Stimulated activated memory B cell treated with anti-CD40 and anti-IgM and Interleukin-4, amounts not matched to agents 10 μg/mL and 1 μg/mL and 100 μg/mL, for 72 hours (primary cell): ENCODE results near the gene C1orf122.

Source experiments
- ATAC-seq: fragments of 150-1000 bp; cut with Tn5 transposase; 2 replicates; pipeline ENCODE4 v1.10.0; 2021
- H3K27ac Mint-ChIP-seq: one replicate; pipeline ENCODE4 v1.8.0; 2022; ENCODE audit warnings: mild to moderate bottlenecking, mixed read lengths
- H3K27me3 Mint-ChIP-seq: one replicate; pipeline ENCODE4 v1.8.0; 2022; ENCODE audit warnings: mixed read lengths
- H3K36me3 Mint-ChIP-seq: one replicate; pipeline ENCODE4 v1.8.0; 2022; ENCODE audit warnings: mixed read lengths
- H3K4me1 Mint-ChIP-seq: one replicate; pipeline ENCODE4 v1.8.0; 2022; ENCODE audit warnings: mixed read lengths
- H3K4me3 Mint-ChIP-seq: one replicate; pipeline ENCODE4 v1.8.0; 2022; ENCODE audit warnings: mild to moderate bottlenecking, moderate library complexity, mixed read lengths
- H3K9me3 Mint-ChIP-seq: one replicate; pipeline ENCODE4 v1.8.0; 2022; ENCODE audit warnings: mixed read lengths

The C1orf122 gene

GRCh38 chr1:37792943-37793686, 14.5 kb upstream of the C1orf122 start:
- Mint-ChIP-seq H3K27ac (peak overlapping the region; percentile 79), H3K36me3 (peaks cover 3% of the 10 kb centered on the region), H3K9me3 (no peaks in the 10 kb centered on the region), H3K4me1 (peaks cover 25% of the 10 kb centered on the region), H3K27me3 (peaks cover 14% of the 10 kb centered on the region), H3K4me3 (peak overlapping the region; percentile 80)
- ATAC-seq: no peak

DNA sequence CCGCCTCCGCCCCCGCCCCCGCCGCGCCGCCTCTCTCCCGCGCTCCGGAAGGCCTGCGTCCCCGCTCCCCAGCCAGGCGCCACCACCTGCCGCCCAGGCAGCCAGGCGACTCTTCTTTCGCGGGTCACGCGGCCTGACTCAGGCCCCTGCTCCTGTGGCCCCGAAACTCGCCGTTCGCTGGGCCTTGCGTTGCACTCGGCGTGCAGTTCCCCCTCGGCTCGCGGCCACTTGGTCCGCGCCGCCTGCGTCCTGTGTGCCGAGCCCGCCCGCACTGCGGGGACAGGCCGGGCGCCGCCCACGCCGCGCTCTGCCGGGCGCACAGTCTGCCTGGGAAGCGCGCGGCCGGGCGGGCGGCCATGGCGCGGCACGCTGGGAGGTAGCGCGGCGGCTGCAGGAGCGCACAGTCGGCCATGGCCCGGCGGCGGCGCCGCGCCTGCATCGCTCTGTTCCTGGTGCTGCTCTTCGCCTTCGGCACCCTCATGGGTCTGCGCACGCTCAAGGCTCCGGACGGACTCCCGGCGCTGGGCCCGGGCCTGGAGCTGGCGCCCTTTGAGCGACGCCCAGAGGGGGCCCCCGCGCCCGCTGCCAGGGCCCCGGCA, 13.7 kb upstream of the C1orf122 start, which contains the start of gene MANEAL:
MANEAL (plus strand) TSS at position 75 of the 599 bp plus-strand sequence; CDS start at position 411, 336 bp downstream.
- H3K36me3 Mint-ChIP-seq: peaks cover 10% of the 10 kb centered on the region
- peaks cover 25% of the 10 kb centered on the region for H3K4me1 Mint-ChIP-seq
- ATAC-seq: peak; percentile 80
- peak within 1 kb of the TSS; percentile 80 for H3K4me3 Mint-ChIP-seq
- H3K9me3 Mint-ChIP-seq: no peaks in the 10 kb centered on the region
- peak within 1 kb of the TSS; percentile 79 for H3K27ac Mint-ChIP-seq
- peaks cover 14% of the 10 kb centered on the region for H3K27me3 Mint-ChIP-seq

DNA sequence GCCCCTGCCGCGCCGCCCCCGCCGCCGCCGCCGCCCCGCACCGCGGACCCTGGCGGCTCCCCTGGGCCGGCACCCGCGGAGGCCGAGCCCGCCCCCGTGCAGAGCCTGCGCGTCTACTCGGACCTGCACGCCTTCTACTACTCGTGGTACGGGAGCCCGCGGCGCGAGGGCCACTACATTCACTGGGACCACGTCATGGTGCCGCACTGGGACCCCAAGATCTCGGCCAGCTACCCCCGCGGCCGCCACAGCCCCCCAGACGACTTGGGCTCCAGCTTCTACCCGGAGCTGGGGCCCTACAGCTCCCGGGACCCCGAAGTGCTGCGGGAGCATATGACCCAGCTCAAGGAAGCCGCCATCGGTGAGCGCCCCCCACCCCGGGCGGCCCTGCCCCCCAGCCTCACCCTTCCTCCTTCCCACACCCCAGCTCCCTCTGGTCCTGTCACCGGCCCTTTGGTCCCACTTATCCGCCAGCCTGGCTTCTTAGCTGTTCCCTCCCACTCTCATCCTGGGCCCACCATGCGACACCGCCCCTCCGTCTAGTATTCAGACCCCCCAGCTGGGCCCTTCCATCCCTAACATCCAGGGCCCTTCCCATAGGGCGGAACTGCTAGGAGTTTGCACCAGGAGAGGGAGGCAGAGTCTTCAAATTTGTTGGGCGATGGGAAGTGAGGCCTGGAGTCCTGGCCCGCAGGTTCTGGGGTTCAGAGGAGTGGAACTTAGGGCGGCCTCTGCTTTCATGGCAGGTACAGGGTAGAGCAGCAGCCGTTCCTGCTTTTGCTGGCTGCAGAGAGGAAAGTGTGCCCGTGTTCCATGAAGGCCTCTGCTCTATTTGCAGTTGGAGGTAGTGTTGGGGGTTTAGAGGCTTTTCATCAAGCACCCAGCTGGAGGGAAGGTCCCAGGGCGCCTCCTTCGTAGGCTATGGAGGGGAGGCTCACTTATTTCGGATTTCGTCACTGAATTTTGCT, 12.9 kb upstream of the C1orf122 start:
- Mint-ChIP-seq H3K27ac (peak overlapping the region; percentile 79), H3K36me3 (peaks cover 18% of the 10 kb centered on the region), H3K9me3 (no peaks in the 10 kb centered on the region), H3K27me3 (peaks cover 14% of the 10 kb centered on the region), H3K4me3 (peak overlapping the region; percentile 80), H3K4me1 (peaks cover 25% of the 10 kb centered on the region)
- peak; percentile 50 for ATAC-seq

DNA sequence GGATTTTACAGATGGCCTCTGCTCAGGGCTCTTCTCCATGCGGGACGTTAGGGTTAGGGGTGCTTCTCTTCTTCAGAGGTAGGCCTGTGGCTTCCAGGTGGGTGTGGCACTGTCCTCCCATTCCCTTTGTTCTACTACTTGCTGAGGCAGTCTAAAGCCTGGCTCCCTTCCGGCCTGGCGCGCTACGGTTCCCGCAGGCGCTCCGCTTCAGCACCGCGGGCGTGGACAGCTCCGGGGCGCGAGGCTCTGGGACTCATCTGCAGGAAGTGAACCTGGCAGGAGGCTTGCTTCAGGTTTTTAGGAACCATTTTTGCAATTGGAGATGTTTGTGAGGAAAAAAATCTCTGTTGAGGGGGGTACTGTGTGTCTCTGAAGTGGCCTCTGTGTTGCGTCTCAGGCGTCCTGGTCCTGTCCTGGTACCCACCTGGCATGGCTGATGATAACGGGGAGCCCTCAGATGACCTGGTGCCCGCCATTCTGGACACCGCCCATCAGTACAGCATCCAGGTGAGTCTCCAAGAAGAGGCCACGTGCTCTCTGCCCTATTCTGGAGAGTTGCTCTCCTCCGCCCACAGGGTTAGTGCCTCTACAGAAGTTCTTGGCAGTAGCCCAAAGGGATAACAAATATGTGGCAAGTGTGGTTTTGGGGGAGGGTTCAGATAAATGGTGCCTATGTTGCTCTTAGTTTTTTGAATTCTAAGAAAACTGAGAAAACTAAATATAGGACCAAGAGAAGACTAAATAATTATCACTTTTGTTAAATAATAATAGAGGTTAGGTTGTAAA, 12.1 kb upstream of the C1orf122 start:
- ATAC-seq: no peak

DNA sequence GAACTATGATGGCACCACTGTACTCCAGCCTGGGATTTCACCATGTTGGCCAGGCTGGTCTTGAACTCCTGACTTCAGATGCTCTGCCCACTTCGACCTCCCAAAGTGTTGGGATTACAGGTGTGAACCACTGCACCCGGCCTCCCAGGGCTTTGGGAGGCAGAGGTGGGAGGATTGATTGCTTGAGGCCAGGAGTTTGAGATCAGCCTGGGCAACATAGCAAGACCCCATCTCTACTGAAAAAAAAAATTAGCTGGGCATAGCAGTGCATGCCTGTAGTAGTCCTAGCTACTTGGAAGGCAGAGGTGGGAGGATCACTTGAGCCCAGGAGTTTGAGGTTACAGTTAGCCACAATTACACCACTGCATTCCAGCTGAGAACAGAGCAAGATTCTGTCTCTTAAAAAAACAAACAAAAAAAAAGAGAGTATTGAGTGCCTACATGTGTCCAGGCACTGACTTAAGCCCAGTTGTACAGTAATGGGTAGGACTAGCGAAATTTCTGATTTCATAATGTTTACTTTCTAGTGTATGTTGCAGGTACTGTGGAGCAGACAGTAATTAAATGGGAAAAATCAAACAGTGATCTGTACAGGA, 9.7 kb upstream of the C1orf122 start:
- H3K36me3 Mint-ChIP-seq: peaks cover 40% of the 10 kb centered on the region
- H3K27me3 Mint-ChIP-seq: no peaks in the 10 kb centered on the region
- H3K4me1 Mint-ChIP-seq: peaks cover 32% of the 10 kb centered on the region
- no peak for ATAC-seq
- H3K4me3 Mint-ChIP-seq: no peak overlapping the region
- no peaks in the 10 kb centered on the region for H3K9me3 Mint-ChIP-seq
- H3K27ac Mint-ChIP-seq: peak overlapping the region; percentile 50

More for the DNA sequence above, 12.1 kb upstream of the C1orf122 start:
- peaks cover 25% of the 10 kb centered on the region for H3K4me1 Mint-ChIP-seq
- peaks cover 14% of the 10 kb centered on the region for H3K27me3 Mint-ChIP-seq
- peak overlapping the region; percentile 79 for H3K27ac Mint-ChIP-seq
- peak overlapping the region; percentile 80 for H3K4me3 Mint-ChIP-seq
- H3K9me3 Mint-ChIP-seq: no peaks in the 10 kb centered on the region
- peaks cover 25% of the 10 kb centered on the region for H3K36me3 Mint-ChIP-seq

DNA sequence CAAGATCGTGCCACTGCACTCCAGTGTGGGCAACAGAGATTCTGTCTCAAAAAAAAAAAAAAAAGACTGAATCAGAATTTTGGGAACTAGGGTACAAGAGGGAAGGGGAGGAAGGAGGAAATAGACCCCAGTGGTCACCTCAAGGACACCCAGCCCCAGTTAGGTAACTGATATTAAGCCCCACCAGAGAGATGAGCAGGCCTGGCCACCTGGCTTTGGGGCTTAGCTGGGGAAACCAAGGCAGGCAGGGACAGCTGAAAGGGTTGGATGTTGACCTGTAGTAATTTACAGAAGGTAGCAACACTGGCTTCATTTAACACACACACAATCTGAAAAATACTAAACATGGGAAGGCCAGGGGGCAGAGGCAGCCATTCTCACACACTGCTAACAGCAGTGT, 5.2 kb upstream of the C1orf122 start:
- Mint-ChIP-seq H3K27ac (no peak overlapping the region), H3K36me3 (peaks cover 62% of the 10 kb centered on the region)

GRCh38 chr1:37807220-37807554, 403 bp upstream of the C1orf122 start:
- H3K27ac Mint-ChIP-seq: peak overlapping the region; percentile 88
- ATAC-seq: no peak
- H3K4me3 Mint-ChIP-seq: peak overlapping the region; percentile 85
- peaks cover 33% of the 10 kb centered on the region for H3K36me3 Mint-ChIP-seq
- peaks cover 49% of the 10 kb centered on the region for H3K4me1 Mint-ChIP-seq
- H3K27me3 Mint-ChIP-seq: no peaks in the 10 kb centered on the region
- H3K9me3 Mint-ChIP-seq: no peaks in the 10 kb centered on the region

More for the DNA sequence above, 5.2 kb upstream of the C1orf122 start:
- Mint-ChIP-seq H3K9me3 (no peaks in the 10 kb centered on the region), H3K27me3 (no peaks in the 10 kb centered on the region), H3K4me1 (peaks cover 18% of the 10 kb centered on the region), H3K4me3 (no peak overlapping the region)
- no peak for ATAC-seq

DNA sequence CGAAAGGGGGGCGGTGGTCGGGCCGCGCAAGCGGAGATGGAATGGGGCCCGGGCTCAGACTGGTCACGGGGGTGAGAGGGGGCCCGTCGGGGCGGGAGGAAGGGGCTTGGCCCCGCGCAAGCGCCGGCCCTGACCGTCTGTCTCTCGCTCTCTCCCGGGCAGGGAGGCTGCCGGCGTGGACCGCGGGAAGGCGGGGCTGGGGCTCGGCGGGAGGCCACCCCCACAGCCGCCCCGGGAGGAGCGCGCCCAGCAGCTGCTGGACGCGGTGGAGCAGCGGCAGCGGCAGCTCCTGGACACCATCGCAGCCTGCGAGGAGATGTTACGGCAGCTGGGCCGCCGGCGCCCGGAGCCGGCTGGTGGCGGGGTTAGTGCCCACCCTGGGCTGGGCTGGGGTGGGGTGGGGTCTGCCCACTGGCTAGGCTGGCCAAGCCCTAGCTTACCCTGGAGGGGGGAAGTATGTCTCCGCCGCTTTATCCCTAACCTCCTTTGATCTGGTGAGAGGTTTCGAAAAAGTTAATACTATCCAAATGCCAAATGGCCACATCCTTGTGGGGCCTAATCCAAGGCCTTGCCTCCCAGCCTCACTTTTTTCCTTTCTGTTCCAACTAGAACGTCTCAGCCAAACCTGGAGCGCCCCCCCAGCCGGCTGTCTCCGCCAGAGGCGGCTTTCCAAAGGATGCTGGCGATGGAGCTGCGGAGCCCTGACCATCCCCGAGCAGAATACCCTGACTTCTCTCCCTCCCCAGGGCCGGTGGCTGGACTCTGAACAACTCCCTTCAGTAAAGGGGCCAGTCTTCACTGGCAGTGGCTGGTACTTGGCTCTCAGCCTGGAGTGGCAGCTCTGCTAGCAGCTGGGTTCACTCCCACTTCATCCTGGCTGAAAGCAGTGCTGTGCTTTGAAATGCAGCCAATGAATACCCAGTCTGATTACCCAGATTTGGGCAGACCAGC, 1.1 kb downstream of the C1orf122 start:
- no peaks in the 10 kb centered on the region for H3K9me3 Mint-ChIP-seq
- peak; percentile 77 for ATAC-seq
- no peaks in the 10 kb centered on the region for H3K27me3 Mint-ChIP-seq
- peaks cover 21% of the 10 kb centered on the region for H3K36me3 Mint-ChIP-seq
- peak overlapping the region; percentile 88 for H3K27ac Mint-ChIP-seq
- H3K4me1 Mint-ChIP-seq: peaks cover 43% of the 10 kb centered on the region
- H3K4me3 Mint-ChIP-seq: peak overlapping the region; percentile 87

GRCh38 chr1:37809942-37810341, 2.4 kb downstream of the C1orf122 start:
- no peak for ATAC-seq
- peak overlapping the region; percentile 53 for H3K27ac Mint-ChIP-seq
- peaks cover 20% of the 10 kb centered on the region for H3K36me3 Mint-ChIP-seq
- H3K9me3 Mint-ChIP-seq: no peaks in the 10 kb centered on the region
- no peak overlapping the region for H3K4me3 Mint-ChIP-seq
- H3K4me1 Mint-ChIP-seq: peaks cover 37% of the 10 kb centered on the region
- no peaks in the 10 kb centered on the region for H3K27me3 Mint-ChIP-seq

DNA sequence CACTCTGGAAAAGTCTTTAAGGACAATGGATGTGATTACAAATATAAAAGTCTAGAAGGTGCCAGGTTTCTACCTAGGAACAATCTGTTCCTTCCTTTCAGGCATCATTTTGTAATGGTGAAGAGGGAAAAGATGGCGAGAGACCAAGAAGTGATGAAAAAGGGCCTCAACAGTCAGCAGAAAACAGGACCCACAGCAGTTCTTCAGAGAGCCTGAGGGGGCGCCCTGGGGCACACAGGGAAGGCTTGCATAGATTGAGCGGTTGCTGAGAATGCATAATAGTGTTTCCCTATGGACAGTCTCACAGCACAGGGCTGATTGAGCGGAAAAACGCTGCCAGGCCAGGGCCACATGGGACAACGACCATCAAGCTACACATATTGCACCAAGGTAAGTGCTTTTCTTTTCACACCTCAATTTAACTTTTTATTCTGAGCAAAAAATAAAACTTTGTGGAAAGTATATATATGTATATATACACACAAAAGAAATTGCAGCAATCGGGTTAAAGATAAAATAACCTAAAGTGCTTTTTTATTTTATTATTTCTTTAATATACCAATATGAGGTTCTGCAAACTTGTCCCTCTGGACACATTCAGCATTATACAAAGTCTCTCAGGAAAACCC, 3.6 kb downstream of the C1orf122 start:
- Mint-ChIP-seq H3K4me1 (peaks cover 37% of the 10 kb centered on the region), H3K4me3 (no peak overlapping the region), H3K36me3 (peaks cover 28% of the 10 kb centered on the region), H3K9me3 (no peaks in the 10 kb centered on the region), H3K27ac (peak overlapping the region; percentile 53), H3K27me3 (no peaks in the 10 kb centered on the region)
- ATAC-seq: no peak

DNA sequence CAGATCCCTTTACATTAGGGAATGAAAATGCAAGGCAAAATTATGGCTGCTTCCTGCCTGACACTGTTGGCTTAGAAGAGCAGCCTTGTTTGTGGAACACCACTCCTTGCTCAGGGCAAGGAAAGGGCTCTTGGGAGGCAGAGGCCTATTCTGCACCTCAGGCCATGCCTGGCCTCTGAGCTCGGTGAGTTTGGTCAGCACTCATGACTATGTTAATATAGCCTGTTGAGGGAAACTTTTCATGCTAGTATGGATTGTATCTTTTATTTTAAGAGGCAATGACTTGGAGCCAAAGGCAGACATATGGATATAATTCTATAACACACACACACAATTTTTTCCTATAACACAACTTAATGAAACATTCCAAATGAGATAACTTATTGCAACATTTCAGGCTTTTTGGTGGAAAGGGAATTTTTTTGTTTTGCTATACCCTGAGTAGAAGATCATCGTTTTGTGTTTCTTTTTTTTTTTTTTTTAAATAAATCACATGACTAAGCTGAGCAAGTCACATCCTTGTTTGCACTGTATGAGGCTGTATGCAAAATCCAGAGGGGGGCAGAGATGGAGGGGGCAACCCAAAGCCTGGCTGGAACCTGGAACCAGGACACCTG, 6.0 kb downstream of the C1orf122 start:
- no peak for ATAC-seq
- Mint-ChIP-seq H3K4me1 (peaks cover 31% of the 10 kb centered on the region), H3K27ac (no peak overlapping the region), H3K36me3 (peaks cover 39% of the 10 kb centered on the region), H3K9me3 (no peaks in the 10 kb centered on the region), H3K27me3 (no peaks in the 10 kb centered on the region), H3K4me3 (no peak overlapping the region)

GRCh38 chr1:37814252-37814651, 6.7 kb downstream of the C1orf122 start:
- Mint-ChIP-seq H3K27ac (no peak overlapping the region), H3K36me3 (peaks cover 35% of the 10 kb centered on the region), H3K9me3 (no peaks in the 10 kb centered on the region), H3K27me3 (no peaks in the 10 kb centered on the region), H3K4me3 (no peak overlapping the region), H3K4me1 (peaks cover 25% of the 10 kb centered on the region)
- no peak for ATAC-seq

DNA sequence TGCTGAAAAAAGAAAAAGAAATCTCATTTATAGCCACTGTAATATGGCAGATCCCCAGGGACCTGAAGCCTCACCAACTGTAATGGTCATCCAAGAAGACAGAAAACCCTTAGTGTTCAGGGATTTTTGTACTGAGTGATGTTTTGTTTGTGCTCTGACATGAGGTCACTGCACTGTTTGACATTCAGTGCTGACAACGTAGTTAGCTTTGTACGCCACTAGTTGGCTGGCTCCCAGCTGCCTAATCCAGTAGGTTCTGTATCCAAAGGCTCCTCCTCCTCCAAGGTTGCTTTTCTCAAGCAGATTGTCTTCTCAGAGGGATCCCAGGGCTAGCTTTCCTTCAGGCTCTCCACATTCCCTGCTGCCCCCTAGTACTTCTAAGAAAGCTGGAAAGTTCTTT, 9.9 kb downstream of the C1orf122 start:
- Mint-ChIP-seq H3K36me3 (peaks cover 56% of the 10 kb centered on the region), H3K27ac (peak overlapping the region; percentile 46), H3K27me3 (no peaks in the 10 kb centered on the region), H3K4me1 (peaks cover 14% of the 10 kb centered on the region), H3K4me3 (no peak overlapping the region), H3K9me3 (no peaks in the 10 kb centered on the region)
- no peak for ATAC-seq
